ENCODE measurements around the gene SCN1B.
"Not testable (repeated sequence)": the region's sequence is repeated elsewhere in the genome, so short reads cannot be mapped to it uniquely, and the experiment has no call there.

SCN1B gene

DNA sequence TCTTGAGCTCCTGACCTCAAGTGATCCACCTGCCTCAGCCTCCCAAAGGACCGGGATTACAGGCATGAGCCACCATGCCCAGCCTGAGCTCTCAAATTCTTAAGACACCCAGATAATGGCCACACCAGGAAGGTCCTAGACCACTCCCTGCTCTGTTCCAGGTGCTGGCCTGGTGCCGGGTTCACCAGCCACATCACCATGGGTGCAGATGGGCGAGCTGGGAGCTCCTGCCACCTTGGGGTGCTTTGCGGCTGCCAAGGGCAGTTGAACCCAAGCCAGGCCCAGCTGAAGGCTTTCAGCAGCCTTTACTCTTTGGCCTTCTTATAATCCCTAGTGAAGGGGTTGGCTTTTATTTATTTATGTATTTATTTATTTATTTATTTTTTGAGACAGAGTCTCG lies 16.2 kb downstream of the SCN1B start:
- Histone ChIP-seq H3K79me1 (replicated peaks; ENCODE audit: low read length, poor library complexity, severe bottlenecking) (no peaks in the 10 kb centered on the region), H4K8ac (ENCODE audit: low read length) (no peak overlapping the region)
- 89% methylated on average over 4 of the region's 5 CpGs for WGBS

DNA sequence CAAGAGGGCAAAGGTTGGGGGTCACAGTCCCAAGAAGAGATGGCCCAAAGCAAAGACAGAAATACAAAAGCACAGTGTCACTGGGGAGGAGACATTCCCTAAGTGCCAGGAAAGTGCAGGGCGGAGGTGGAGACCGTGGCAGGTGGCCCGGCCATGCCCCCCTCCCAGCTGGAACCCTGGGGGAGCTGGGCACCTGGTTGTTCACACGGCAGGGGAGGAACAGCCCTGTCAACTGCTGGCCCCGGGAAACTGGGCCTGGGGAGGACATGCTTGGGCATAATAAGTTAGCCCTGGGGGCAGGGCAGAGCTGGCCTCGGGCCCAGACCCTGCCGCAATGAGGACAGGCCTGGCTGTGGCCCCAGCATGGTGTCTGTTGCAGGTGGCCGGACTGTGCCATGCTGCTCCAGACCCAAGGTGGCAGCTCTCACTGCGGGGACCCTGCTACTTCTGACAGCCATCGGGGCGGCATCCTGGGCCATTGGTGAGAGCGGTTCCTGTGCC lies 18.7 kb downstream of the SCN1B start:
- Histone ChIP-seq H3K27me3 (ENCODE audit: control insufficient read depth in 1 of 2, insufficient read depth in 1 of 2, low read length in 2 of 2) (no peaks in the 10 kb centered on the region), H3K27ac (ENCODE audit: low read length, poor library complexity, severe bottlenecking) (no peak overlapping the region), H3K36me3 (ENCODE audit: control insufficient read depth in 1 of 2, insufficient read depth in 2 of 2, low read depth in 1 of 2, low read length in 2 of 2) (no peaks in the 10 kb centered on the region), H2BK15ac (ENCODE audit: low read depth, poor library complexity, severe bottlenecking) (no peak overlapping the region), H3K14ac (ENCODE audit: low read length in 2 of 2) (no peak overlapping the region), H2BK5ac (ENCODE audit: low read depth, low read length, poor library complexity, severe bottlenecking) (no peak overlapping the region), H3K4me2 (ENCODE audit: low read length, poor library complexity, severe bottlenecking) (no peak overlapping the region), H3K79me1 (replicated peaks; ENCODE audit: low read length, poor library complexity, severe bottlenecking) (no peaks in the 10 kb centered on the region), H3K9me3 (ENCODE audit: control insufficient read depth, low read length) (no peaks in the 10 kb centered on the region), H3K18ac (ENCODE audit: low read depth in 1 of 2, low read length in 2 of 2) (no peak overlapping the region), H3K4me1 (ENCODE audit: control insufficient read depth, insufficient read depth, low read depth, low read length) (peaks cover 6% of the 10 kb centered on the region), H3K4me3 (ENCODE audit: insufficient read depth in 1 of 2, low read depth in 1 of 2, low read length in 2 of 2) (no peak overlapping the region), H2BK12ac (ENCODE audit: low read length in 2 of 2) (no peak overlapping the region), H2AFZ (ENCODE audit: low read depth, low read length) (no peak overlapping the region), H2BK120ac (ENCODE audit: low read depth, low read length) (no peak overlapping the region), H3K4ac (ENCODE audit: low read depth in 1 of 2, low read length in 2 of 2) (no peak overlapping the region), H3K23ac (ENCODE audit: low read length in 2 of 2) (no peak overlapping the region), H2AK5ac (ENCODE audit: low read length, severe bottlenecking) (no peak overlapping the region), H3K9ac (ENCODE audit: low read length) (no peak overlapping the region), H4K91ac (ENCODE audit: low read length) (no peak overlapping the region), H4K8ac (ENCODE audit: low read length) (no peak overlapping the region)
- DNase-seq: no peak
- 82% methylated on average over 11 of the region's 12 CpGs for WGBS

More for the DNA sequence above, 16.2 kb downstream of the SCN1B start:
- DNase-seq: no peak
- Histone ChIP-seq H2BK12ac (ENCODE audit: low read length in 2 of 2) (no peak overlapping the region), H2BK120ac (ENCODE audit: low read depth, low read length) (no peak overlapping the region), H3K27me3 (ENCODE audit: control insufficient read depth in 1 of 2, insufficient read depth in 1 of 2, low read length in 2 of 2) (peaks cover 0 to 11% of the 10 kb centered on the region in 2 experiments), H2AK5ac (ENCODE audit: low read length, severe bottlenecking) (no peak overlapping the region), H3K9ac (ENCODE audit: low read length) (no peak overlapping the region), H3K23ac (ENCODE audit: low read length in 2 of 2) (no peak overlapping the region), H4K91ac (ENCODE audit: low read length) (no peak overlapping the region), H2AFZ (ENCODE audit: low read depth, low read length) (no peak overlapping the region), H3K4me2 (ENCODE audit: low read length, poor library complexity, severe bottlenecking) (no peak overlapping the region), H3K9me3 (ENCODE audit: control insufficient read depth, low read length) (no peaks in the 10 kb centered on the region), H2BK5ac (ENCODE audit: low read depth, low read length, poor library complexity, severe bottlenecking) (no peak overlapping the region), H3K4me3 (ENCODE audit: insufficient read depth in 1 of 2, low read depth in 1 of 2, low read length in 2 of 2) (no peak overlapping the region), H3K14ac (ENCODE audit: low read length in 2 of 2) (no peak overlapping the region), H3K4ac (ENCODE audit: low read depth in 1 of 2, low read length in 2 of 2) (no peak overlapping the region), H3K18ac (ENCODE audit: low read depth in 1 of 2, low read length in 2 of 2) (no peak overlapping the region), H2BK15ac (ENCODE audit: low read depth, poor library complexity, severe bottlenecking) (no peak overlapping the region), H3K4me1 (ENCODE audit: control insufficient read depth, insufficient read depth, low read depth, low read length) (peaks cover 16% of the 10 kb centered on the region), H3K27ac (ENCODE audit: low read length, poor library complexity, severe bottlenecking) (no peak overlapping the region), H3K36me3 (ENCODE audit: control insufficient read depth in 1 of 2, insufficient read depth in 2 of 2, low read depth in 1 of 2, low read length in 2 of 2) (no peaks in the 10 kb centered on the region)

GRCh38 chr19:35049456-35049855 lies 19.2 kb downstream of the SCN1B start:
- H4K8ac ChIP-seq (ENCODE audit: low read length): no peak overlapping the region
- DNase-seq: no peak
- no peak overlapping the region for H3K9ac ChIP-seq (ENCODE audit: low read length)
- H3K36me3 ChIP-seq (ENCODE audit: control insufficient read depth in 1 of 2, insufficient read depth in 2 of 2, low read depth in 1 of 2, low read length in 2 of 2): no peaks in the 10 kb centered on the region
- H2BK5ac ChIP-seq (ENCODE audit: low read depth, low read length, poor library complexity, severe bottlenecking): no peak overlapping the region
- H3K27me3 ChIP-seq (ENCODE audit: control insufficient read depth in 1 of 2, insufficient read depth in 1 of 2, low read length in 2 of 2): peaks cover 2% of the 10 kb centered on the region in 2 experiments
- H3K27ac ChIP-seq (ENCODE audit: low read length, poor library complexity, severe bottlenecking): no peak overlapping the region
- no peak overlapping the region for H3K4me3 ChIP-seq (ENCODE audit: insufficient read depth in 1 of 2, low read depth in 1 of 2, low read length in 2 of 2)
- H2AFZ ChIP-seq (ENCODE audit: low read depth, low read length): no peak overlapping the region
- H3K14ac ChIP-seq (ENCODE audit: low read length in 2 of 2): no peak overlapping the region
- H3K23ac ChIP-seq (ENCODE audit: low read length in 2 of 2): no peak overlapping the region
- H4K91ac ChIP-seq (ENCODE audit: low read length): no peak overlapping the region
- H2BK12ac ChIP-seq (ENCODE audit: low read length in 2 of 2): no peak overlapping the region
- H2BK15ac ChIP-seq (ENCODE audit: low read depth, poor library complexity, severe bottlenecking): no peak overlapping the region
- no peak overlapping the region for H2BK120ac ChIP-seq (ENCODE audit: low read depth, low read length)
- no peaks in the 10 kb centered on the region for H3K9me3 ChIP-seq (ENCODE audit: control insufficient read depth, low read length)
- no peaks in the 10 kb centered on the region for H3K79me1 ChIP-seq (replicated peaks; ENCODE audit: low read length, poor library complexity, severe bottlenecking)
- no peak overlapping the region for H2AK5ac ChIP-seq (ENCODE audit: low read length, severe bottlenecking)
- WGBS: 50% methylated on average over 1 of the region's 5 CpGs
- H3K4ac ChIP-seq (ENCODE audit: low read depth in 1 of 2, low read length in 2 of 2): no peak overlapping the region
- no peak overlapping the region for H3K18ac ChIP-seq (ENCODE audit: low read depth in 1 of 2, low read length in 2 of 2)
- peaks cover 6% of the 10 kb centered on the region for H3K4me1 ChIP-seq (ENCODE audit: control insufficient read depth, insufficient read depth, low read depth, low read length)
- no peak overlapping the region for H3K4me2 ChIP-seq (ENCODE audit: low read length, poor library complexity, severe bottlenecking)

GRCh38 chr19:35050662-35051061 lies 20.4 kb downstream of the SCN1B start:
- H2BK15ac ChIP-seq (ENCODE audit: low read depth, poor library complexity, severe bottlenecking); H3K9me3 ChIP-seq (ENCODE audit: control insufficient read depth, low read length); H3K79me1 ChIP-seq (replicated peaks; ENCODE audit: low read length, poor library complexity, severe bottlenecking); H2AK5ac ChIP-seq (ENCODE audit: low read length, severe bottlenecking); H3K4ac ChIP-seq (ENCODE audit: low read depth in 1 of 2, low read length in 2 of 2); H4K91ac ChIP-seq (ENCODE audit: low read length); H3K14ac ChIP-seq (ENCODE audit: low read length in 2 of 2); H3K18ac ChIP-seq (ENCODE audit: low read depth in 1 of 2, low read length in 2 of 2); H3K27ac ChIP-seq (ENCODE audit: low read length, poor library complexity, severe bottlenecking); H3K4me1 ChIP-seq (ENCODE audit: control insufficient read depth, insufficient read depth, low read depth, low read length); H2BK120ac ChIP-seq (ENCODE audit: low read depth, low read length); H3K23ac ChIP-seq (ENCODE audit: low read length in 2 of 2); H2BK12ac ChIP-seq (ENCODE audit: low read length in 2 of 2); DNase-seq; H2BK5ac ChIP-seq (ENCODE audit: low read depth, low read length, poor library complexity, severe bottlenecking); H2AFZ ChIP-seq (ENCODE audit: low read depth, low read length); H3K36me3 ChIP-seq (ENCODE audit: control insufficient read depth in 1 of 2, insufficient read depth in 2 of 2, low read depth in 1 of 2, low read length in 2 of 2); H3K9ac ChIP-seq (ENCODE audit: low read length); H3K4me3 ChIP-seq (ENCODE audit: insufficient read depth in 1 of 2, low read depth in 1 of 2, low read length in 2 of 2); H3K4me2 ChIP-seq (ENCODE audit: low read length, poor library complexity, severe bottlenecking); H4K8ac ChIP-seq (ENCODE audit: low read length): not testable (repeated sequence)
- WGBS: no CpG with 5 or more reads among the region's 2 CpGs
- peaks cover 13 to 14% of the 10 kb centered on the region in 2 experiments for H3K27me3 ChIP-seq (ENCODE audit: control insufficient read depth in 1 of 2, insufficient read depth in 1 of 2, low read length in 2 of 2)

Data from mesenchymal stem cell (in vitro differentiated cells and primary cell).